ENCODE measurements around the gene ESM1.
"Not testable (repeated sequence)": the region's sequence is repeated elsewhere in the genome, so short reads cannot be mapped to it uniquely, and the experiment has no call there.

The ESM1 gene, protein sequence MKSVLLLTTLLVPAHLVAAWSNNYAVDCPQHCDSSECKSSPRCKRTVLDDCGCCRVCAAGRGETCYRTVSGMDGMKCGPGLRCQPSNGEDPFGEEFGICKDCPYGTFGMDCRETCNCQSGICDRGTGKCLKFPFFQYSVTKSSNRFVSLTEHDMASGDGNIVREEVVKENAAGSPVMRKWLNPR

DNA sequence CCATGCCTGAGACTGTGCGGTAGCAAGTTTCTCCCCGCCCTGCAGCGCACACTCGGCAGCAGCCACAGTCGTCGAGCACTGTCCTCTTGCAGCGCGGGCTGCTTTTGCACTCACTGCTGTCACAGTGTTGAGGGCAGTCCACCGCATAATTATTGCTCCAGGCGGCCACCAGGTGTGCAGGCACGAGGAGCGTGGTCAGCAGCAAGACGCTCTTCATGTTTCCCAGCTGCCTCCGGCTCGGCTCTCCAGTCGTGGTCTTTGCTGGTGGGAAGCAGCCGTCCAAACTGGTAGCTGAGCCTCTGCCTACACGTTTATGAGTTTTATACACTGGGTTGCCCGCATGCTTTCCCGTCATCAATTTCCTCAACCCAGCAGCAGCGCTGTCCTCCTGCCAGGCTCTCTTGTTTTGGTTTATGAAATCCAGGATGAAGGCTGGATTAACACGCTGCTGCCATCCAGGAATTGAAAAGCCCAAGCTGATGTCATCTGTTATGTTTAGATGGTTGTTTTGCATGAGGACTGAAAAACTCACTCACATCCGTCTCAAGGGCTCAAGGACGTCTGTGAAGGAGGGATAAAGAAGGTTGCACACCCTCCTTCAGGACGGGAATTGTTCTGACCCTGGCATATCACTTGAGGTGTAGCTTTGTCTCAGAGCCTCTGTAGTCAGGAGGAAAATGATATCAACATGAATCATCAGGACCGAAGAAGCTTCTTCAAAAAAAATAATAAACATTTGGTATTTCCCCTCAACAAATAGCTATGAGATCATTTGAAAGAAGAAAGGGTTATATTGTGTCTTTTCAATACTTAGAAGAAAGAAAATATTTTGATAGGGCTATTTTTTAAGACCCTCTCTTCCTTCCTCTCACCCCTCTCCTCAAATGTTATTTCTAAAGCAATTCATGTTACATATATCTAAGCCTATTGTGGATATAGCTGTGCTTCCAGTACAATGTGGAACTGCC, at the start of gene ESM1:
TSS of gene ESM1 (minus strand) at position 293 of the 968 bp plus-strand sequence. CDS start at position 217, 76 bp downstream.
- DNase-seq: no peak

DNA sequence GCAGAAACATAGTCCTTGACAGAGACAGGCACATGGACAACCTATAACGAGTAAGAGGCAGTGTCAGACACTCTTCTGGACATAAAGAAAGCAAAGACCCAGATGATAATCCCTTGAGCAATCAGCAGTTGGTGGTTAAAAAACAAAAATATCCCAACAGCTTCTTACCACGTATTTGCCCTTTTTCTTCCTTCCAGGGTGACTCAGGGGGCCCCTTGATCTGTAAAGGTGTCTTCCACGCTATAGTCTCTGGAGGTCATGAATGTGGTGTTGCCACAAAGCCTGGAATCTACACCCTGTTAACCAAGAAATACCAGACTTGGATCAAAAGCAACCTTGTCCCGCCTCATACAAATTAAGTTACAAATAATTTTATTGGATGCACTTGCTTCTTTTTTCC, 48.2 kb upstream of the ESM1 start:
- no peak for DNase-seq

DNA sequence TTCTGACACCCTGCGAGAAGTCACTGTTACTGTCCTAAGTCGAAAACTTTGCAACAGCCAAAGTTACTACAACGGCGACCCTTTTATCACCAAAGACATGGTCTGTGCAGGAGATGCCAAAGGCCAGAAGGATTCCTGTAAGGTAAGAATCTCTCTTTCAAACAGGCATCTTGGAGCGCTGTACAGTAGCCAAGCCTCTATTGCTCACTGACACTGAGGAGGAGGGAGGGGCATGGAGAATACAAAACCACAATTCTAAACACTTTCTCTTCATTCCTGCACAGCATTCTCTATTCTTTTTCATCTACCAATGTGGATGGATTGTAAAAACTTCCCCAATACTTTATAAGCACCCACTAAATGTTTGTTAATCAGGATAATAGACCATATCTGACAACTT, 46.1 kb upstream of the ESM1 start:
- no peak for DNase-seq

DNA sequence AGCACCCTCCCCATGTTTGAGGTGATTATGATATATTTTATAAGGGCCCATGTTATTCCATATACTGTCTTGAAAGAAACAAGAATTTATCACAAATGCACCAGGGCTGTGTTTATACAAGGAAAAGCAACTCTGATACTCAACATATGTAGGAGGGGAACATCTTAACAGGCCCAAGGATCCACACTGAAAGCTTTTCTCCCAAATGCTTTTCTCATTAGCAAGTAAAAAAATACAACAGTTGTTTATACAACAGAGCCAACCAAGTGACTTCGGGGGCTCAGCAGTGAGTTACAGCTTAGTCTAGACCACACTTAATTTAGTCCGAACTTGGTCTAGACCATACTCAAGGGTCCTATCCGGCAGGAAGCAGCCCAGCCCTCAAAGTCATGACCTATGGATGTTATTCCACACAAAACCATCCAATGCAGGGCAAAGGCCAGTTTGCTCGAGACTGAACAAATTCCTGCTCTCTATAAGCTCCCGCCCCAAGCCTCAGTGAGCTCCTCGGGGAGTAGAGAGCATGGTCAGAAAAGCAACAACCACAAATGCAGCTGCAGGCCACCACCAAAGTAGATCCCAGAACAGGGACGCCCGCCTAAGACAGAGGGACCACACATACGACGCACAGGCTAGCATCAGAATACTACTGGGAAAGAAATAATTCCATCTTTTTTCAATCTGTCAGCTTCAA, 45.4 kb upstream of the ESM1 start:
- no peak for DNase-seq

DNA sequence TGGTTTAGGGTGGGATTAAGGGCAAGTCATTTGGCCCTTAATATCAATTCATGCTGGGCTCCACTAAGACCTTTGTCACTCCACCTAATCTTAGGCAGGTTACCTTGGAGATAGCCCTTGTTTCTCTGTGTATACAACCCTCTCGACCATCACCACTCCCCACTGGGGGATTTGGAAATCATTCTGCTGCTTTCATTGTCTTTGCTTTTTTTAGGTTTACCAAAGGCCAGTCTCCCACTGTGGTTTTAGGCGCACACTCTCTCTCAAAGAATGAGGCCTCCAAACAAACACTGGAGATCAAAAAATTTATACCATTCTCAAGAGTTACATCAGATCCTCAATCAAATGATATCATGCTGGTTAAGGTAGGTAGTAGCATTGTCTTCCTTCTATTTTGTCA, 44.8 kb upstream of the ESM1 start:
- no peak for DNase-seq

DNA sequence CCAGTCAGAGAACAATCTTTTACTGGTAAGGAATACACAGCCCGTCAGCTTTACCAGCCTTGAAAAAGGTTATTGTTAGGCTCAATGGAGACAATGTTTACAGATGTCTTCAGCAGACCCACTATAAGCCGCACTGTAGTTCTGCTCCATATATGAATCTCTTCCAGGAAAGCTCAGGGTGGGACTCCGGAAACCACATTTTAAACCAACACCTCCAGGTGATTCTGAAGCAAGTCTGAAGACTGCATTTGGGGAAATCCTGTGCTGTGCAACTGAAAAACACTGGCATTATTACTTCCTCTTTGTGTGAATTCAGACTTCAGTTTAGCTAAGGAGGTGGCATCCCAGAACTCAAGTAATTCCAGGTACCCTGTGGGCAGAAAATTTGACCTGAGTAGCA, 42.2 kb upstream of the ESM1 start:
- DNase-seq: no peak

DNA sequence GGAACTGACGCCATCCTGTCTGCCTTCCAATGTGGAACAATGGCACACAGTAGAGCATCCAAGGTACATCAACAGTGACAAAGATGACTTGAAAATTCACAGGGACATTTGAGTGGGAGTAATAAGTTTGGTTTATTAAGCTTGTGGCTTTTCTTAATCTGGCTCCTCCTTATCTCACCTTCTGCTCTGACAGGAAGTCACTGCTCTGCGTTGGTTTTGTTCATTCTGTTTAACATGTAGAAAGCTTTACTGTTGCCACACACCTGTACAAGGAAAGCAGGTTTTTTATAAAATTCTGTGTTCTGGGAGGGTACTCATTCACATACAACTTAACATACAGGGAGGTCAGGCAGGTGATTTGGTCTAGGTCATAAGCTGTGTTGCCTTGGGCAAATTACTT, 37.1 kb upstream of the ESM1 start:
- DNase-seq: no peak

DNA sequence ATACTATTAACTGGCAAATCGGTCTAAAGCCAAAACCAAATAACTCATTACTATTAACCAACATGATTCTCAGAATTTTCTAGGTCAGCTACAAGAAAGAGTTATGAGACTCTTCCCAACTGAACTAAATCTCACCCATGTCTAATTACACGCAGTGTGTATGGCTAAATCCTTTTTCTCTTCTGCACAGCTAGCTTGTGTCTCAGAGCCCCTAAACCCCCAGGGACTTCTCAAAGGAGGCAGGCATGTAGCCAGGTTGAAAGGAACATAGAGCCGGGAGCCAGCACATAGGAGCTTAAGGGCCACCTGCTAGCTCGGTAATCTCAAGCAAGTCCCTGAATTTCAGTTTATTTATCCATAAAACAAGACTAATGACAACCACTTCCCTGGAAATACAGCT, 36.4 kb upstream of the ESM1 start:
- no peak for DNase-seq

DNA sequence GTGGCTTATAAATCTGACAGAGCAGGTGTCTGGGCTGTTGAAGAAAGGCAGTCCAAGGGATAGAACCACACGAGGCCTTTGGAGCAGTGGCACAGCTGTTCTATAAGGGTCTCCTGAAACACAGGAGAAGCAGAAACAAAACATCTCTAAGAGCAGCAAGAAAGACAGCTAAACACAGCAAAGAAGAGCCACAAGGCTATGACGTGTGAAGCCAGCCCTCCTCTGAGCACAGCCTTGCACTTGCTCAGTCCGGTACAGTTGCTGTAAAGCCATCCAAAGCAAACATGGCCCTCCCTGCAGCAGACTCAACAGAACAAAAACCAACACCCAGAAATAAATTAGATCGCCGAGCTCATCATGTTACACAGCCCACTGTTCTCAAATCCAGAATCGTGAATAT, 36.0 kb upstream of the ESM1 start:
- DNase-seq: no peak

DNA sequence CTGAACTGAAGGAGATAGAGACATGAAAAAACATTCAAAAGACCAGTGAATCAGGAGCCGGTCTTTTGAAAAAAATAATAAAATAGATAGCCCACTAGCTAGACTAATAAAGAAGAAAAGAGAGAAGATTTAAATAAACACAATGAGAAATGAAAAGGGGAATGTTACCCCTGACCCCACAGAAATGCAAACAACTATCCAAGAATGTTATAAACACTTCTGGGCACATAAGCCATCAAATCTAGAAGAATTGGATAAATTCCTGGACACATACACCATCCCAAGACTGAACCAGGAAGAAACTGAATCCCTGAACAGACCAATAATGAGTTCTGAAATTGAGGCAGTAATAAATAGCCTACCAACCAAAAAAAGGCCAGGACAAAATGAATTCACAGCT, 24.8 kb upstream of the ESM1 start:
- DNase-seq: not testable (repeated sequence)

DNA sequence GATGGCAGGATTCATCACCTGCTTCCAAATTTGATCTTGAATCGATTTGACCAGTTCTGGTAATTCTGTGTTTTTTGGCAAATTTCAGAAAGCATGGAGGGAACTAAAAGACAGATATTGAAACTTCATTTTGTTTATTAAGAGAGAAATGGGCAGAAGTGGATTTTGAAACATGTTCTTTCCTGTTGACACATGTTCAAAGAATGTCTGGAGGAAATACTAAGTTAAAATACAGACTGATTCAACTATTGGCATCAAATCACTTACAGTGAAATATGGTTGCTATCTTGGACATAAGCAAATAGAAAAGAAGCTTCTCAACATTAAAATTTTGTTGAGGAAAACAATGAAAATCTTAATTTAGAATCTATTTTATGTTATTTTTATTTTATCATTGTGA, 19.3 kb upstream of the ESM1 start:
- DNase-seq: no peak

DNA sequence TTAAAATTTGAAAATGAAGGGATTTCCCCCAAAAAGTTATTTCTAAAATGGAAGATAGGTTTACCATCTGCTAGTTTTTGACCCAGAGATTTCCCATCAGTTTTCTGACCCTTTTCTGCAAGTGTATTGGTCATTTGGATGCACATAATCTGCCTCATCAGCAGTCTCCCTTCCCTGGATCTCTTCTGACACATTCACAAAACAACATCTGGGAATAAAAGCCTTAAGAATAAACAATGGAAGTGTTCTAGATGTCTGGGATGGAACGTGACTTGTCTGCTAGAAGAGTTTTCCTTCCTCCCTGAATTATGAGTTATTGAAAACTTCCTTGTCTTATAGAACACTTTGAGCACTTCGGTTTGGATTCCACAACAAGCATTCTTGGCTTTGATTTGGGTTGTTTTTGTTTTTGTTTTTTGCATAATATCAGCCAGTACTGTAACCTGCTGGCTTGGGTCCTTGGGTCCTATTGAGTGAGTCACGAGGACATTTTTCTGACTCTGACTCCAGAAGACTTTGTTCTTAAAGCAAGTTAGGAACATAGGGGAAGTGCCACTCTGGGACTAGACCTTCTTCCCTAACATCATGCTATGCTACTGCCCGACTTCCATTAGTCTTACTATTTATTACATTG, 18.2 kb upstream of the ESM1 start:
- no peak for DNase-seq

DNA sequence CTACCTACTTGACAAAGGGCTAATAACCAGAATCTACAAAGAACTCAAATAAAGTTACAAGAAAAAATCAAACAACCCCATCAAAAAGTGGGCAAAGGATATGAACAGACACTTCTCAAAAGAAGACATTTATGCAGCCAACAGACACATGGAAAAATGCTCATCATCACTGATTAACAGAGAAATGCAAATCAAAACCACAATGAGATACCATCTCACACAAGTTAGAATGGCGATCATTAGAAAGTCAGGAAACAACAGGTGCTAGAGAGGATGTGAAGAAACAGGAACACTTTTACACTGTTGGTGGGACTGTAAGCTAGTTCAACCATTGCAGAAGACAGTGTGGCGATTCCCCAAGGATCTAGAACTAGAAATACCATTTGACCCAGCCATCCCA, 16.8 kb upstream of the ESM1 start:
- not testable (repeated sequence) for DNase-seq

DNA sequence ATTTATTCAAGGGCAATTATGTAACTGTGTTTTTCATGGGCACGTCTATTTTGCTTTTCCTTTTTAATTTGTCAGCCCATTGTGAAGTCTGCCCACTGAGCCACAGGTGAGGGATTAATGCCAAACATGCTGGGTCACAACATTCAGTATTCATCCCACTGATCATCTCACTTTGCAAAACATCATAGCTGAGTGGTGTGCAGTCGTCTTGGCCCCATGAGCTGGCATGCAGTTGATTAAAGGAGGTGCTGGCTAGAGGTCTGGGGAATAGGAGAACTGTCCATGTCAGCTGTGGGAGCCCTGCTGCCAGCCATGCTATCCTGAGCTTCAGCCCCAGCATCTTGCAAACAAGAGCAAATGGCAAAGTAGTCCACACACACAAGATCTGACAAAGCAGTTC, 11.7 kb upstream of the ESM1 start:
- no peak for DNase-seq

DNA sequence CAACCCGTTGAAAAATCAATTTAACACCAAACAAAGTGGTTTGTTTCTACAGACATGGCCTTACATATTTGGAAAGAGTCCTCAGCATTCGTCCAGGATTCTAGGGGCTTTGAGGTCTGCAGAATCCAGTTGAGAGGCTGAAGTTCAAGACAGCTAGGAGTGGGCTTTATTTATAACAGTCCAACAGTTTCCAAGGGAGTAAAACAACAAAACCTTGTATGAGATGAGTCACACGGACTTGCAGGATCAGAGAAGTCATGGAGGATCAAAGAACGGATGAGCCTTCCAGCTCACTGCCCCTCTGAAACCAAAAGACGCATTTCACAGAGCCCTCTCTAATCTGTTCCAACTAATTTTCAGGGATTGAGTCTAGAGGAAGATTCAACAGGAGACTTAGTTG, 11.1 kb upstream of the ESM1 start:
- DNase-seq: no peak

DNA sequence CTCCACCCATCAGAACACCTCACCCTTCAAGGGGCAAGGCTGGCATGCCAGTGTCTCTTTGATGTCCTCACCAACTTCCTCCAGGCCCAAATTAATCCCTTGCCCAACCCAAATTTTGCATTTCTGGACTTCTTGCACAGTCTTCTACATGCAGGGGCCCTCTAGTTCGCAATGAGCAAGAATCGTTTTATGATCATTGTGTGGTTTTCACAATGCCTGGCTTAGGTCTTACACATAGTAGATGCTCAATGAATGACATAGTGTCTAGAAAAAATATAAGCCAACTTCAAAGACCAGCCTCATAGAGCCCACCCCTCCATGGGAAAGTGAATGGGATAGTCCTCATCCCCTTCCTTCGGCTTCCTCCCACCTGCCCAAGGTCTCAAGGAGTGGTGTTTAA, 9.8 kb upstream of the ESM1 start:
- no peak for DNase-seq

DNA sequence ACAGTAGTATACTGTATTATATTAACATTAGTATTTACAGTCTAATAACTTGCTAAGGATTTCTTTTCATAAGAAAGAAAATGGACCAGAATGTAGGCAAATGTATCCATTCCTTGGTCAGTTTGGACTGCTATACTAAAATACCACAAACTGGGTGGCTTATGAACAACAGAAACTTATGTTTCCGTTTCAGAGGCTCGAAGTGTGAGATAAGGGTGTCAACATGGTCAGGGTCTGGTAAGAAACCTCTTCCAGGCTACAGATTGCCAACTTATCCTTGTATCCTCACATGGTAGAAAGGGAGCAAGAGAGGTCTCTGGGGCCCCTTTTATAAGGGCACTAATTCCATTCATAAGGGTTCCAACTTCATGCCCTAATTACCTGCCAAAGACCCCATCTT, 9.2 kb upstream of the ESM1 start:
- no peak for DNase-seq

DNA sequence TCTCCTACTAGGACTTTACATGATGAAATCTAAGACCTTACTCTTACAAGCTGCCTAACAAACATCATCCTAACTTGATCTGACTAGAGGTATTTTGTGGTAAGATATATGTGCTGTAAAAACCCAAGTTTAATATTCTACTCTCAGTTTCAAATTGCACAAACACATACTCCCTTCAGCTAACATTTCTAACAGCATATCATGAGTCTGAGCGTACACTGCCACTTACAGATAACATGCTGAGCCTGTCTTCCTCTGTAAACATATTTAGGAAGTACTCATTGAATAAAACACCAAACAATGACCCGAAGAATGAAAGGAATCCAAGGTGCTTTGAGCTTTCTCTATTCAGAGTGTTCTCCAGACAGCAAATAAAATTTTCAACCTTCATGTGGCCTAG, 7.9 kb upstream of the ESM1 start:
- DNase-seq: no peak

DNA sequence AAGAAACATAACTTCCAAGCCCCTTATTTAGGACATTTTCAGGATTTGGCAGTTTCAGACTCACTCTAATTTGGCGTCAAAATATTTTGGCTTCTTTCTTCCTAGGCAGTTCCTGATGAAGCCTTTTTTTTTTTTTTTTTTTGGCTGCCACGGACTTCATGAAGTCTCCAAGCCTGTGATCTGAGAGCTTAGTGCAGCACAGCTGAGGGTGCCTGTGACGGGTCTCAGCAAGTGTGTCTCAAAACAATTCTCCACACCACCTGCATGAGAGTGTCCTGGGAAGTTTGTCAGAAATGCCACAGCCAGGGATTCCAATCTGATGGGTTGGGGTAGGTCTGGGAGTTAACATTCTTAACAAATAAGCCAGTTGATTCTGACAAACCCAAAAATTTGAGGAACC, 6.0 kb upstream of the ESM1 start:
- no peak for DNase-seq

DNA sequence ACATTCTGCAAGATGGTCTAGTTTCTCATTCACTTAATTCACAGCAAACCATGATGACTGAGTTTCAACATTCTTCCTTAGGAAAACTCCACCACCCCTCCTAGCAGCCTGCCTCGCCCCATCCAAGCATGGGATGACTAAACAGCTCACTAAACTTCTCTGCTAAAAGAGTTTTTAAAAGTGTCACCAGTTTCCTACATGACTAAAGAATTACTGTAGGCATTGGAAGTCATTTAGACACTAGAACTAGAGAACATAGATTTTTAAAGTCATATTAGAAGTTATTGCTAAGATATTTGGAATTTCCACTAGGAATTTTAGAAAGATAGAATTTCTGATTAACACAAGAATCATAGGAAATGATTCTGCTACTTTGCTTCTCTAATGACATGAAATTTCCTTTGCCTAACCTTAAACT, 5.5 kb upstream of the ESM1 start:
- DNase-seq: no peak

DNA sequence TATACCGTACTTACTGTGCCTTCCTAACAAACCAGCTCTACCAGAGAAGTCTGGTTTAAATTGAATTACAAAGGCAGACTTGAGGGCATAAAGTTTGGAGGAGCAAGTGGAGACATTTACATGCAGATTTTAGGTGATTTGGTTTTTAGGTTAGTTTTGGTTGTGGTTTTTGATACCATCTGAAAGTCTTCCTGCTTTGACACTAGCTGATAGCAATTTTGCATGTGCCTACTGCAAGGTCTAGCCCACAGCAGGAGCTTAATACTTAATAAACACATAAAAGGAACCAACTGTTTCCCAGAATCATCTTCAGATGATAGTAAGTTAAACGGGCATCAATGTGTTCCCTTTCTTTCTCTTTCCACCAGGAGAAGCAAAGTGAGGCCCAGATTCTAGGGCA, 3.4 kb upstream of the ESM1 start:
- no peak for DNase-seq

DNA sequence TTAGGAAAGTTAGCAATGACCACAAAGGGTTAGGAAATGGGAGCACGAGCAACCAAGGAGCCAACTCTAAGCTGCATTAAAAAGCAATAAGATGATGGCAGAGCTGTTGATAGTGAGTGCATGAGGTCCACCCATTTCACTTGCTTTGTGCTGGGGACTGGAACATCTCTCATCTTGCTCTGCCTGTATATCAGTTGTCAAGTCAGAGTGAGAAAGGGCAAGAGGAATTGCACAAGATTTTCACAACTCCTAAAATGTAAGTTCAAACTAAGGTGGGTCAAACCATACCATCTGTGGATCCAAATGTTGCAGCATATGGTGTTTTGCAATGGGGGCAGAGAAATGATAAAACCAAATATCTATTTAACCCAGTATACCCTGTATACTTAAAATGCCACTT, 2.8 kb upstream of the ESM1 start:
- no peak for DNase-seq

DNA sequence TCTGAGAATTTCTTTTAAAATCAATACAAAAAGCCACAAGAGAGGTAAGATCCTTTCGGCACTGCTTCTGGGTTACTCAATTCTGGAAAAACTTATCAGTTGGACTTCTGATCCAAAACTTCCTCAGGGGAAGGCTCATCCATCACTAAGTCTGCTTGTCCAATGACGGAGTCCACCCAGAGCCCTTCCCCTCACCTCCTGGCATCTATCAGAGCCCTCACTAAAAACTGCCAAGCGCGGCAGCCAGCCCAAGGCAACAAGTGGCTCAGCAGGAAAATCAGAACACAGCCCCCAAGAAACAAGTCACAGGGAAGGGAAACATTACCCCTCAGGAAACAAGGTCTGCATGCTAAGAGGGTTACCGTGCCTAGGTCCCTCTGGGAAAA, 869 bp upstream of the ESM1 start:
- DNase-seq: no peak

DNA sequence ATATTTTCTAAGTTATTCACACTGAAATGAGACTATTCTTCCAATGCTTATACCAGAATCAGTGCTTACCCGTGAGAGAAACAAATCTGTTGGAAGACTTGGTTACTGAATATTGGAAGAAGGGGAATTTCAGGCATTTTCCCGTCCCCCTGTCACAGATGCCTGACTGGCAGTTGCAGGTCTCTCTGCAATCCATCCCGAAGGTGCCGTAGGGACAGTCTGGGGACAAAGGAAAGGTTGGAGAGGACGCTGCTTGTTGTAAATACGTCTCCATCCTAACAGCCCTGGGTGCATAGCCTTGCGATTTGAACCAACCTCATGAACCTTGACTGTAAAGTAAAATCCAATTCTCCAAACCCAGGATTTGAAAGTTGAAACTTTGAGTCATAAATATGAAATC, 3.5 kb downstream of the ESM1 start:
- no peak for DNase-seq

Measured in activated CD8-positive, alpha-beta memory T cell treated with anti-CD3 and anti-CD28 coated beads for 24 hours (primary cell).